ENCODE measurements around the gene MICAL3.

Gene MICAL3

DNA sequence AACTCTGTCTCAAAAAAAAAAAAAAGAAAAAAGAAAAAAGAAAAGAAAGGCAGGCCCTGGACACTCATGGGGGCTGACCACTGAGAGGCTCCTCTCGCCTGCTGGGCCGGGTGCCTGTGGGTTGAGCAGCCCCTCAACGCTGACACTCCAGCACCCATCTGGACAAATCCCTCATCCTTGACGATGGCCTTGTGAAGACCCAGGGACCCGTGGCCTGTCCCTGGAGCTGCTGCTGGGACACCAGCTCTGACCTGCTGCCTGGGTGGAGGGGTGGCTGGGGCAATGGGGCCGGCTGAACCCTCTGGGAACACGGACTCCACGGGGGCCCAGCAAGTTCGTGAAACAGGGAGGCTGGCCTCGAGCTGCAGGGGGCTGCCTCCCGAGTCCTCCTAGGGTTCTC is 239.6 kb downstream of the MICAL3 start:
- DNase-seq = no peak

GRCh38 chr22:17783773-17784480 is 240.4 kb downstream of the MICAL3 start:
- DNase-seq = no peak

DNA sequence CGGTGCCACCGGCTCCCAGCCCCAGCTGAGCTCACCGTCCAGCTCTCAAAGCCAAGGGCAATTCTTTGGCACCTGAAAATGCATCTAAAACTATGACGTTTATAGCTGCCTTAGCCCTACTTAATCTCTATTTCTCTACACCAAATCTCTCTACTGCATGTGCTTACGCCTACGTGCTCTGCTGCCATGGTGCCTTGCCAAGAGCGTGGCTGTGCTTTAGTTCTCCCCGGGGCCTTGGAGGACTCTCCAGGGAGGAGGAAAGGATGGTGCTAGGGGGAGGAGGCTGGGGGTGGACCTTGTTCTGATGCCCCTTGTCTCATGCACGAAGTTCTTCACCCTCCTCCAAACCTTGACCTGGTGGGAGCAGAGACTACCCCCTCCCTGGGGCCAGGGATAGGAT is 241.0 kb downstream of the MICAL3 start:
- DNase-seq = no peak

DNA sequence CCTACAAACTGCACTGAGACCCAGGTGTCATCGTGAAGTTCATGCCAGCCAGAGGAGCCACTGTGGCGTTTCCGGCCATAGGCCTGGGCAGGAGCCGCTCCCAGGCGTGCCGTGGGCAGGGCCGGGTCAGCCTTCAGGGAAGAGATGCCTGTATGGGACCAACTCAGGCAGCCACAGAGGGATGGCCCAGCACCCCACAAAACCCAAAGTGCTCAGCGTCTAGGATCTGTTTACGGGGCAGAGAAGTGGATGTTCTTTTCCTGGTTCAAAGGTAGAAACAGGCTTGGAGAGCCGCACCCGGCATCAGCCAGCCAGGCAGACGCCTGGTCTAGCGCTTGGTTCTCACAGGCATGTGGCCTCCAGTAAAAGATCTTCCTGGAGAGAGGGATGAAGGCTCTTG is 241.7 kb downstream of the MICAL3 start:
- DNase-seq = no peak

DNA sequence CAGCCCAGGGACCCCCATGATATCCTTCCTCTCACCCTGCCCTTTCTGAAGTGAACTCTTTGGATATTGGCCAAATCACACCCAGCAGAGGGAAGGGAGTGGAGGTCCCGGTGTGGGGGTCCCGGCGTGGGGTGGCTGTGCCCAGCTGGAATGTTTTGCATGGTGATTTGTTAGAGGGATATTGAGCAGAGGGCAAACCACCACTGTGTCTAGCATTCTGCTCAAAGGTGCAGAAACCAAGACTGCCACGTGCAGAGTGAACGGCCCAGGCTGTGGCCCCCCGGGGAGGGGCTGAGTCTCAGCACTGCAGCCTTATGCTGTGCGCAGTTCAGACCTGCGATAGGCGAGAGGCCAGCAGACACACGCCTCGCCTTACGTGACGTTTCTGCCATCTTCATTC is 242.2 kb downstream of the MICAL3 start:
- DNase-seq = no peak

DNA sequence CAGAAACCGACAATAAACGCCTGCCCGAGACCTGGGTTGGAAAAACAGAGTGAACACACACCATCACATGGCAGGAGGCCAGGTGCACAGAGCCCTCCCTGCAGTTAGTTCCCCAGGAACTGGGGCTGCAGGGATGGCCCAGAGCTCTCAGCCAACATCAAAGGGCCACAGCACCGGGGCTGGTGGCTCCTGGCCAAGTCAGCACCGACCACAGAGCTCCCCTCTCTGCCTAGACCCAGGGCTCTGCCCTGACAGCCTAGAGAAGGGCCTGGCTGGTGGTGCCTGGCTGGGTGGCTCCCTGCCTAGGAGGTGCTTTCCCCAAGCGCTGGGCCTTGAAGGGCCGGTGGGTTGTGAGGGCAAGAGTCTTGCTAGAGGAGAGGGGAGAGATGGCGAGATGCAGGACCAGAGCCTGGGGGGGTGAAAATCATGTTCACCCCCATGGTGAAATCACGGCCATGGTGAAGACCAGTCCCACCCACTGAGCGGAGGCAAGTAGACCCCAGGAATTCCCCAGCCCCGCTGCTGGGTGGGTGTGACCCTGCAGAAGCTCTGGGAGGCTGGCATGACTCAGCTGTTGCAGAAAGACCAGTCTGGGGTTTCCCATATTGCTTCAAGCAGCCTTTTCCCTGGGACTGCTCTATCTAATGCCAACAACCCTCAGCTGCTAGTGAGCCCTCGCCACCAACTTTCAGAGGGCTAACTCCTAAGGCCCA is 242.9 kb downstream of the MICAL3 start:
- peak; percentile 96 to 99 (median 99) for DNase-seq

DNA sequence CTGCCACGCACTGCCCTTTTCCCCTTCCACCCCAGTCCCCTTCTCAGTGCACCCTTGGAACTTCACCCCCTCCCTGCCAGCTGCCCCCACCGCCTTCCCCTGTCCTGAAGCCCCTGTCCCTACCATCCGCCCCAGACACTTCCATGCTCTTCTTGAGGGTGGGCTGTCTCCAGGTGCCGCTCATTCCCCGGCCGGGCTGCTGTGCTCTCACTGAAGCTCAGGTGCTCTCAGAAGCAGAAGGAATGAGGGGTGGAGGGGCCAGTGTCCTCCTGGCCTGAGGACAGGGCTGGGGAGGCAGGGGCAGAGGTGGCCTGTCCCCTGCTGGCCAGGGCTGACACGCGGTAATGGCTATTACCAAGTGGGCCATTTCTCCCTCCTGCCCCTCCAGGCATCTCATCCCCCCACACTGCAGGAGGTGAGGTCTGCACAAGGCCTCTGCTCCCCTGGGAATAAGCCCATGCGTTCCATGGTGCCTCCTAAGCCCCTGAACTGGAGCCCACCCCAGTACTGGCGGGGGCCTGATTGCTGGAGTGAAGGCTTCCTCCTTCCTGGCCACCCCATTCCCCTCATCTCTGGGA is 243.5 kb downstream of the MICAL3 start:
- DNase-seq = no peak

DNA sequence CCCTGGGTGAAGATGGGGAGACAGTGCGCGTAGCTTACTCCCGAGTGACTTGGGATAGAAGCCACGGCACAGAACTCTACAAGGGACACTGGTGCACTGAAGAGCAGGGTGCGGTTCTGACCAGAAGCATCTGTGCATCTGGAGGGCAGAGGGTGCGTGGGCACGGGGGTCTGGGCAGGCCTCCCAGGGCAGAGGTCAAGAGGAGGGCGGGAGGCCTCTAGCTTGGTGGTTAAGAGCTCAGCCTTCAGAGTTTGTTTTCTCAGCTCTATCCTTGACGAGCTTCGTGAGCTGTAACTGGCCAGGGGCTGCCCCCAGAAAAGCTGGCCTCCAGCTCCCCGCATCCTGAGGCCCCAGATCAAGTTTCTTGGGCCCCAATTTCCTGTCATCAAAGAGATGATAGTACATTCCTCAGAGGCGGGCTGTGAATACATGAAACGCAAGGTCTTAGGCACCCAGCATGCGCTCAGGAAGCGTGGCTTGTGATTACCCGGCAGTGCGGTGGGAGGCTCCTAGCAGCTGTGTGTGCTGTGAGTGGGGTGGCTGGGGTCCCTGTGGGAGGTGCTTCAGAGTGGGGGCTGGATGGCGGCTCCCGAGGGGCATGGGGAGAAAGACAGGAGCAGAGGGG is 244.1 kb downstream of the MICAL3 start:
- DNase-seq = no peak

GRCh38 chr22:17779286-17780115 is 244.9 kb downstream of the MICAL3 start:
- DNase-seq = no peak

DNA sequence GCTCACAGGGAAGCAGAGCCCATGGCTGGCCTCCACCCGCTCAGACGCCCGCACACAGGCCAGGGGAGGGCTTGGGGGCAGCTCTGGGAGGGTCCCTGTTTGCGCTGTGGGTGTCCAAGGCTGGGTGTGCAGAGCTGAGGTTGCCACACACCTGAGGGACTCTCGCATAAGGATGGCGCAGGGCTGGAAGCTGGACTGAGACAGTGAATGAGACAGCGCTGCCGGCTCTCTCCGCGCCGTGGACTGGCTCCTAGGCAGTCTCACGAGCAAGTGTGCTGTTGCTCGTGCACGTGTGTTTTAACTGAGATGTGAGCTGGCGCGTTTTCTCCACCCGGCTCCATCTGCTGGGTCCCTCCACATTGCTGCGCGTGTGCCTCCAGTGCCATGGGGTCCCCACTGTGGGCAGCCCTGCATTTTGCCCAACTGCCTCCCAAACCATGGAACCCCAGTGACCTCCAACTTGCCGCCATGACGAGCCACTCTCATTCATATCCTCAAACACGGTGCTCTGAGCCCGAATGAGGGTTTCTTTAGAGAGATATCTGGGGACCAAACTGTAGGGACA is 245.9 kb downstream of the MICAL3 start:
- DNase-seq = no peak

- no peak for DNase-seq
Observed at GRCh38 chr22:17777717-17778044, 246.7 kb downstream of the MICAL3 start.

DNA sequence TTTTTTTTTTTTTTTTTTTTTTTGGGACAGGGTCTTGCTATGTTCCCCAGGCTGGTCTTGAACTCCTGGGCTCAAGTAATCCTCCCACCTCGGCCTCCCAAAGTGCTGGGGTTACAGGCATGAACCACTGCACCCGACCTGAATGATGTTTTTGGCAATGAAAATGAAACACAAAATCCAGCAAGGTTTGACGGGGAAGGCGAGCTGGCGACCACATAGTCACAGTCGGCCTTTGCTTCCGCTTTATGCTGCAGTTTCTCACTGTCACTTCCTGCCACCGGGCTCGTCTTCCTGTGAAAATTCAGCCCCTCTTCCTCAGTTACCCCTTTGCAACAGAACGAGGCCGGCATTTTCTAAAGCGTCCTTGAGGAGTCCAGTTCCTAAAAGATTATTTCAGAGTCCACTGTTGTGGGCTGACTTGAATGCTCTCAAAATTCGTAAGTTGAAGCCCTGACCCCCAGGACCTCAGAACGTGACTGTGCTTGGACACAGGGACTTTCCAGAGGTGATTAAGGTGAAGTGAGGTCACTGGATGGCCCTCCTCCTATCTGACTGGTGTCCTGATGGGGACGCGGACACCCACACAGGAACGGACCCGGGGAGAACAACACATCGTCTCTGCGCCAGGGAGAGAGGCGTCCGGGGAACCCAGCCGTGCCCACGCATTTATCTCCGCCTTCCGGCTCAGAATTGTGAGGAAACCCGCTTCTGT is 247.2 kb downstream of the MICAL3 start:
- peak; percentile 93 to 95 (median 95) for DNase-seq

DNA sequence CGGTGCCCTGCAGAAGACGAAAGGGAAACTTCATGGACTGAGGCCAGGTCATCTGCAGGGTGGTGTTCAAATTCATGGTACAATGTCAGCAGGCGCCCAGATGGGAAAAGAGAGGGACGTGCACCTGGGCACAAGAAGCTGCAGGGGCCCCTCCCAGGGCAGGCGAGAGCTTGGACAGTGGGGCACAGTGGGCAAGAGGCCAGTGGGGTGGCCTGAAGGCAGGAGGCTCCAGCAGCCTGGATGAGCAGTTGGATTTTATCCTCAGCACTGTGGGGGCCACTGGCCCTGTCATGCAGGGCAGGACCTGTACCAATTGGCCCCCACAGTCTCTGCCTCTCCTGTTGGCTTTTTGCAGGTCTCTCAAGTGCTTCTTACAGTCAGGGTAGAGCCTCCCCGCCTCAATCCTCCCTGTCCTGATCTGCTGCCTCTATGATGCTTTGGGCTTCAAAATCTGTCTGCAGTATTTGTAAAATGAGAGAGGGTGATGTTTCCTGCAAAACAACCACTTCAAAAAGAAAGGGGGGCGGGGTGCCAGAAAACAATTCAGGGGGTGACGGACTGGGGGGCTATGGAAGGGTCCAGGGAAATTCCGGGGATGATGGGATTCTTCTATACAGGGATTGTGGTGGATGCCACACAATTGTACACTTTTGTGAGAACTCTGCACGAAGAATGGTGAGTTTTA is 248.4 kb downstream of the MICAL3 start:
- DNase-seq = no peak

GRCh38 chr22:17774926-17775685 is 249.3 kb downstream of the MICAL3 start:
- DNase-seq = peak in 2 of 3 donors; percentile 39 to 40

- DNase-seq = peak; percentile 86 to 94 (median 89)
Observed at GRCh38 chr22:17774206-17774925, 250.0 kb downstream of the MICAL3 start, which contains the start of gene BID. Gene BID (minus strand): TSS chr22:17774469. CDS start chr22:17750116, 24,353 bp downstream.

- DNase-seq = peak in 2 of 3 donors; percentile 59 to 76
Observed at GRCh38 chr22:17773606-17774205, 250.7 kb downstream of the MICAL3 start.

- DNase-seq = peak; percentile 71 to 82 (median 76)
Observed at GRCh38 chr22:17772958-17773605, 251.3 kb downstream of the MICAL3 start.

DNA sequence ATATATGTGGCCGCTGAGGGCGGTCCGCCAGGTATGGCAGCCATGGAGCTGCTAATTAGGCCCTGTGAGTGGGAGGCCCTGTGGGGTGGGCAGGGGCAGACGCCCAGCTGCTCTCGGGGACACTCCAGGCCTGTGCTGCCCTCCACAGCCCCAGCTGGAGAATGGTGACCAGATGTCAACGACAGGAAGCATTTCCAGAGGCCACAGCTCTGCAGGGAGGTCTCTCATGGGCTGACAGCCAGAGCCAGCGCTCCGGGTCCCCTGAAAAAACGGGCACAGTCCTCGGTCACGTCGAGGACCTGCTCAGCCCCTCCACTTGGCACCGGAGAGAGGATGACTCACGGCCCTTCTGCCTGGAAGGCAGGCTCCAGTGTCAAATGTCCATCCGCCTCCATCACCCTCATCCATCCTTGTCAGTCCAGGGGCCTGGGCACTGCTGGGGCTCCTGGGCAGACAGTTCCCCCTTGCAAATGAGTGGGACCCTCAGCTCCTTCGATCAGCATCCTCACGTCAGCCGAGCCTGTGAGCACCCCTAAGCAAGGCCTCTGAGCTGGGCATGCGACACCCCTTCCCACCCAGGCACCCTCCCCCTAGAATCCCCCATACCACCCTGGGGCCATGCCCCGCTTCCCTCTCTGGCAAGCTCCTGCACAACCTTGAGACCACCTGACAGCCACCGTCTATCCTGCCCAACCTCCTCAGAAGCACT is 252.0 kb downstream of the MICAL3 start:
- peak in 2 of 3 donors; percentile 48 for DNase-seq

All from suppressor macrophage treated with lipopolysaccharide for 1 hour (primary cell).